ENCODE results near the gene VIL1. TPM values are rescaled to one million over a fixed set of nuclear protein-coding genes. Genes with fewer than 3 reads are reported as not detected.

Gene VIL1
- total RNA-seq, 3 donors from 2014 or later (not counting 1 experiment from before 2014, with no cell fraction given), result 1.5 to 1.8 (median 1.6) TPM

GRCh38 chr2:218419630-218420216, 800 bp downstream of the VIL1 start:
- H3K9me3 Mint-ChIP-seq, result no peaks in the 10 kb centered on the region
- no peak overlapping the region for H3K4me3 Mint-ChIP-seq
- intact Hi-C loops (cut with micrococcal nuclease), result no loop called here
- Histone ChIP-seq H3K27ac (ENCODE audit: low read length) (no peak overlapping the region), H3K4me3 (ENCODE audit: low read length) (no peak overlapping the region), H3K4me1 (ENCODE audit: control insufficient read depth, insufficient read depth, low read length) (no peaks in the 10 kb centered on the region), H3K9me3 (ENCODE audit: control insufficient read depth, insufficient read depth, low read length) (no peaks in the 10 kb centered on the region), H3K36me3 (ENCODE audit: control insufficient read depth, insufficient read depth, low read length) (no peaks in the 10 kb centered on the region), H3K27me3 (ENCODE audit: control insufficient read depth, insufficient read depth, low read length) (no peaks in the 10 kb centered on the region)
- ATAC-seq (no peak), DNase-seq (no peak)
- no peaks in the 10 kb centered on the region for H3K4me1 Mint-ChIP-seq
- no peaks in the 10 kb centered on the region for H3K36me3 Mint-ChIP-seq
- no peak for TF ChIP-seq CTCF (IDR thresholded peaks at IDR 0.05)
- WGBS (ENCODE audit: insufficient coverage), result 92% methylated on average over 7 of the region's 7 CpGs
- no peak overlapping the region for H3K27ac Mint-ChIP-seq
- no peaks in the 10 kb centered on the region for H3K27me3 Mint-ChIP-seq (ENCODE audit: low read depth in 2 of 2)

GRCh38 chr2:218421027-218421426, 2.1 kb downstream of the VIL1 start:
- no peaks in the 10 kb centered on the region for H3K27me3 ChIP-seq (ENCODE audit: control insufficient read depth, insufficient read depth, low read length)
- no peaks in the 10 kb centered on the region for H3K4me1 ChIP-seq (ENCODE audit: control insufficient read depth, insufficient read depth, low read length)
- DNase-seq (no peak), ATAC-seq (no peak)
- no peak overlapping the region for H3K4me3 ChIP-seq (ENCODE audit: low read length)
- Mint-ChIP-seq H3K27me3 (ENCODE audit: low read depth in 2 of 2) (no peaks in the 10 kb centered on the region), H3K27ac (no peak overlapping the region), H3K9me3 (no peaks in the 10 kb centered on the region), H3K4me1 (no peaks in the 10 kb centered on the region), H3K36me3 (no peaks in the 10 kb centered on the region), H3K4me3 (no peak overlapping the region)
- intact Hi-C loops (cut with micrococcal nuclease), result no loop called here
- no peak overlapping the region for H3K27ac ChIP-seq (ENCODE audit: low read length)
- TF ChIP-seq CTCF (IDR thresholded peaks at IDR 0.05), result no peak
- no peaks in the 10 kb centered on the region for H3K36me3 ChIP-seq (ENCODE audit: control insufficient read depth, insufficient read depth, low read length)
- WGBS (ENCODE audit: insufficient coverage), result 98% methylated on average over 2 of the region's 2 CpGs
- no peaks in the 10 kb centered on the region for H3K9me3 ChIP-seq (ENCODE audit: control insufficient read depth, insufficient read depth, low read length)

- no peaks in the 10 kb centered on the region for H3K27me3 Mint-ChIP-seq (ENCODE audit: low read depth in 2 of 2)
- intact Hi-C loops (cut with micrococcal nuclease), result no loop called here
- no peaks in the 10 kb centered on the region for H3K36me3 Mint-ChIP-seq
- H3K9me3 Mint-ChIP-seq, result no peaks in the 10 kb centered on the region
- H3K27ac Mint-ChIP-seq, result no peak overlapping the region
- no peaks in the 10 kb centered on the region for H3K9me3 ChIP-seq (ENCODE audit: control insufficient read depth, insufficient read depth, low read length)
- no peak for DNase-seq
- no peaks in the 10 kb centered on the region for H3K36me3 ChIP-seq (ENCODE audit: control insufficient read depth, insufficient read depth, low read length)
- no peak overlapping the region for H3K27ac ChIP-seq (ENCODE audit: low read length)
- WGBS (ENCODE audit: insufficient coverage), result 91% methylated on average over 9 of the region's 9 CpGs
- no peaks in the 10 kb centered on the region for H3K4me1 ChIP-seq (ENCODE audit: control insufficient read depth, insufficient read depth, low read length)
- H3K4me1 Mint-ChIP-seq, result no peaks in the 10 kb centered on the region
- ATAC-seq, result no peak
- H3K27me3 ChIP-seq (ENCODE audit: control insufficient read depth, insufficient read depth, low read length), result no peaks in the 10 kb centered on the region
- no peak overlapping the region for H3K4me3 ChIP-seq (ENCODE audit: low read length)
- no peak overlapping the region for H3K4me3 Mint-ChIP-seq
- TF ChIP-seq CTCF (IDR thresholded peaks at IDR 0.05), result no peak
Measured at GRCh38 chr2:218422403-218423086, 3.6 kb downstream of the VIL1 start.

- Histone ChIP-seq H3K27ac (ENCODE audit: low read length) (no peak overlapping the region), H3K36me3 (ENCODE audit: control insufficient read depth, insufficient read depth, low read length) (no peaks in the 10 kb centered on the region), H3K27me3 (ENCODE audit: control insufficient read depth, insufficient read depth, low read length) (no peaks in the 10 kb centered on the region), H3K4me3 (ENCODE audit: low read length) (no peak overlapping the region), H3K4me1 (ENCODE audit: control insufficient read depth, insufficient read depth, low read length) (no peaks in the 10 kb centered on the region), H3K9me3 (ENCODE audit: control insufficient read depth, insufficient read depth, low read length) (no peaks in the 10 kb centered on the region)
- no peak for TF ChIP-seq CTCF (IDR thresholded peaks at IDR 0.05)
- intact Hi-C loops (cut with micrococcal nuclease), result no loop called here
- no peak for ATAC-seq
- H3K27me3 Mint-ChIP-seq (ENCODE audit: low read depth in 2 of 2), result no peaks in the 10 kb centered on the region
- H3K36me3 Mint-ChIP-seq, result no peaks in the 10 kb centered on the region
- no peaks in the 10 kb centered on the region for H3K9me3 Mint-ChIP-seq
- no peak overlapping the region for H3K27ac Mint-ChIP-seq
- H3K4me1 Mint-ChIP-seq, result no peaks in the 10 kb centered on the region
- 84% methylated on average over 7 of the region's 9 CpGs for WGBS (ENCODE audit: insufficient coverage)
- no peak for DNase-seq
- H3K4me3 Mint-ChIP-seq, result no peak overlapping the region
Measured at GRCh38 chr2:218423584-218423983, 4.7 kb downstream of the VIL1 start.

Measured in natural killer cell (primary cell).